ENCODE results near the gene SMTNL1. TPM values are rescaled to one million over a fixed set of nuclear protein-coding genes. Genes with fewer than 3 reads are reported as not detected.

The SMTNL1 gene
- total RNA-seq, 1 donor from 2014 or later: not detected

- no peak for DNase-seq
Observed at GRCh38 chr11:57544566-57544965, 7.2 kb downstream of the SMTNL1 start.

GRCh38 chr11:57545883-57546282 is 8.5 kb downstream of the SMTNL1 start:
- DNase-seq: no peak

- DNase-seq: no peak
Observed at GRCh38 chr11:57546451-57546850, 9.1 kb downstream of the SMTNL1 start.

- DNase-seq: no peak
Observed at GRCh38 chr11:57546869-57547475, 9.6 kb downstream of the SMTNL1 start.

- DNase-seq: no peak
Observed at GRCh38 chr11:57547854-57548377, 10.5 kb downstream of the SMTNL1 start.

- no peak for DNase-seq
Observed at GRCh38 chr11:57549983-57550382, 12.6 kb downstream of the SMTNL1 start.

GRCh38 chr11:57551941-57552340 is 14.5 kb downstream of the SMTNL1 start:
- no peak for DNase-seq

- no peak for DNase-seq
Observed at GRCh38 chr11:57552479-57552878, 15.1 kb downstream of the SMTNL1 start.

- no peak for DNase-seq
Observed at GRCh38 chr11:57555393-57555792, 18.0 kb downstream of the SMTNL1 start.

GRCh38 chr11:57556041-57556440 is 18.6 kb downstream of the SMTNL1 start:
- no peak for DNase-seq

GRCh38 chr11:57560146-57560545 is 22.8 kb downstream of the SMTNL1 start:
- no peak for DNase-seq

- no peak for DNase-seq
Observed at GRCh38 chr11:57562596-57562995, 25.2 kb downstream of the SMTNL1 start.

GRCh38 chr11:57566005-57566904 is 28.9 kb downstream of the SMTNL1 start:
- DNase-seq: no peak

- no peak for DNase-seq
Observed at GRCh38 chr11:57566905-57567514, 29.6 kb downstream of the SMTNL1 start.

- peak; percentile 71 for DNase-seq
Observed at GRCh38 chr11:57567515-57568329, 30.3 kb downstream of the SMTNL1 start, which contains the start of gene UBE2L6. UBE2L6 (minus strand) TSS chr11:57567672; CDS start chr11:57567611, 61 bp downstream.

GRCh38 chr11:57568330-57568766 is 31.0 kb downstream of the SMTNL1 start:
- DNase-seq: no peak

- DNase-seq: no peak
Observed at GRCh38 chr11:57571606-57572005, 34.2 kb downstream of the SMTNL1 start.

GRCh38 chr11:57574061-57574460 is 36.7 kb downstream of the SMTNL1 start:
- DNase-seq: no peak

- no peak for DNase-seq
Observed at GRCh38 chr11:57584341-57584740, 46.9 kb downstream of the SMTNL1 start.

- DNase-seq: no peak
Observed at GRCh38 chr11:57585301-57585700, 47.9 kb downstream of the SMTNL1 start.

GRCh38 chr11:57586711-57587245 is 49.4 kb downstream of the SMTNL1 start:
- DNase-seq: no peak
